GM12801 (cell line): ENCODE results near the gene IGFL1.

ENCODE experiments used
- TF ChIP-seq, protein P1 (sequence below): IDR thresholded peaks from one replicate; pipeline ENCODE4 v1.5.1; 2011; ENCODE audit warnings: control low read depth; ENCODE audit not compliant: insufficient read length; ENCODE audit errors: extremely low read depth

Gene IGFL1

DNA sequence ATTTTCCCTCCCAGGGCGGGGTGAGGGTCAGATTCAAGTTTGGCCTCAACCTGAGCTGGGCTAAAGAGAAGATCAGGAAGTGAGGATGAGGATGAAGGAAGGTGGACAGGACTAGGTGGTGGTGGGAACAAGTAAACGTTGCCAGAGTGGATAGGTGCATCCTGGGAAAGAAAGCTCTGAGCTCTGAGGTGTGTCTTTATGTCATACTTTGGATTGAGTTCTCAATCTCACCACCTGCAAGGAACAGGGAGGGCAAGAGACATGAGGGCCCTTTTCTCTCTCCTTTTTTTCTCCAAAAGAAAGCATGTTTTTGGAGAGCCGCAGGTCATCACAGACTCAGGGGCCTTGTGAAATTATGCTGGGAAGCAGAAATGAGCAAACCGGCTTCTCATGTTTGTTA lies 38.2 kb upstream of the IGFL1 start:
- TF ChIP-seq, protein P1, sequence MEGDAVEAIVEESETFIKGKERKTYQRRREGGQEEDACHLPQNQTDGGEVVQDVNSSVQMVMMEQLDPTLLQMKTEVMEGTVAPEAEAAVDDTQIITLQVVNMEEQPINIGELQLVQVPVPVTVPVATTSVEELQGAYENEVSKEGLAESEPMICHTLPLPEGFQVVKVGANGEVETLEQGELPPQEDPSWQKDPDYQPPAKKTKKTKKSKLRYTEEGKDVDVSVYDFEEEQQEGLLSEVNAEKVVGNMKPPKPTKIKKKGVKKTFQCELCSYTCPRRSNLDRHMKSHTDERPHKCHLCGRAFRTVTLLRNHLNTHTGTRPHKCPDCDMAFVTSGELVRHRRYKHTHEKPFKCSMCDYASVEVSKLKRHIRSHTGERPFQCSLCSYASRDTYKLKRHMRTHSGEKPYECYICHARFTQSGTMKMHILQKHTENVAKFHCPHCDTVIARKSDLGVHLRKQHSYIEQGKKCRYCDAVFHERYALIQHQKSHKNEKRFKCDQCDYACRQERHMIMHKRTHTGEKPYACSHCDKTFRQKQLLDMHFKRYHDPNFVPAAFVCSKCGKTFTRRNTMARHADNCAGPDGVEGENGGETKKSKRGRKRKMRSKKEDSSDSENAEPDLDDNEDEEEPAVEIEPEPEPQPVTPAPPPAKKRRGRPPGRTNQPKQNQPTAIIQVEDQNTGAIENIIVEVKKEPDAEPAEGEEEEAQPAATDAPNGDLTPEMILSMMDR = no peak

DNA sequence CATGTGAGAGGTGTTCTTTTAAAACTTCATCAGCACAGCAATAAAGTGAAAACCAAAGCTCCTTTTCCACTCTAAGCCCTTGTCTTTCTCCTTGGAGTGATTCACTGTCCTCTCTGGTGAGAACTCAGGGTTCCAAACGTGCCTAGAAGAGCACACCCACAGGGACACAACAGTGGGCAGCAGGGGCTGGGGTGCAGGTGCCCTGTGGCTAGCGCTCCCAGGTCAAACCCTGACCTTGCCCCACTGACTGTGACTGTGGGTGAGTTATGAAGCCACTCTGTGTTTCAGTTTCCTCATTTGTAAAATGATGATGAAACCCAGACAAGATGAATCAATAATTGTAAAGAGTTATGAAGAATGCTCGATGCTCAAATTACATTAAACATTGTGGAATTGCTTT lies 37.6 kb upstream of the IGFL1 start:
- TF ChIP-seq, protein P1 = no peak

DNA sequence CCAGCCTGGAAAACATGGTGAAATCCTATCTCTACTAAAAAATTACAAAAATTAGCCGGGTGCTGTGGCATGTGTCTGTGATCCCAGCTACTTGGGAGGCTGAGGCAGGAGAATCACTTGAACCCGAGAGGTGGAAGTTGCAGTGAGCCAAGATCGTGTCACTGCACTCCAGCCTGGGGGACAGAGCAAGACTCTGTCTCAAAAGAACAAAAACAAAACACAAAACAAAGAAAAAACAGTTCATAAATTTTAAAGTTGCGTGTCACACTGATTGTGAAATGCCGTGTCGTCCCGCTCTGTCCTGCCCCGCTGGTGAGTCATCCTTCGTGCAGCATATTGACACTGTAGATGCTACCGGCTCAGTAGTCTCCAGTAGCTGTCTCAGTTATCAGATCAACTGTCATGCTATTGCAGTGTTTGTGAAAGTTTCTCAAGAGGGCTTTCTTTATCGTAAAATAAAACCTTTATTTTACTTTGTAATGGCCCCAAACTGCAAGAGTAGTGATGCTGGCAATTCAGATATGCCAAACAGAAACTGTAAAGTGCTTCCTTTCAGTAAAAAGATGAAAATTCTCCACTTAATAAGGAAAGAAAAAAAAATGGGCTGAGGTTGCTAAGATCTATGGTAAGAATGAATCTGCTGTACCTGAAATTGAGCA lies 36.4 kb upstream of the IGFL1 start:
- TF ChIP-seq, protein P1 = no peak

GRCh38 chr19:46193678-46194077 lies 35.9 kb upstream of the IGFL1 start:
- TF ChIP-seq, protein P1 = no peak

GRCh38 chr19:46195104-46195503 lies 34.4 kb upstream of the IGFL1 start:
- TF ChIP-seq, protein P1 = no peak

DNA sequence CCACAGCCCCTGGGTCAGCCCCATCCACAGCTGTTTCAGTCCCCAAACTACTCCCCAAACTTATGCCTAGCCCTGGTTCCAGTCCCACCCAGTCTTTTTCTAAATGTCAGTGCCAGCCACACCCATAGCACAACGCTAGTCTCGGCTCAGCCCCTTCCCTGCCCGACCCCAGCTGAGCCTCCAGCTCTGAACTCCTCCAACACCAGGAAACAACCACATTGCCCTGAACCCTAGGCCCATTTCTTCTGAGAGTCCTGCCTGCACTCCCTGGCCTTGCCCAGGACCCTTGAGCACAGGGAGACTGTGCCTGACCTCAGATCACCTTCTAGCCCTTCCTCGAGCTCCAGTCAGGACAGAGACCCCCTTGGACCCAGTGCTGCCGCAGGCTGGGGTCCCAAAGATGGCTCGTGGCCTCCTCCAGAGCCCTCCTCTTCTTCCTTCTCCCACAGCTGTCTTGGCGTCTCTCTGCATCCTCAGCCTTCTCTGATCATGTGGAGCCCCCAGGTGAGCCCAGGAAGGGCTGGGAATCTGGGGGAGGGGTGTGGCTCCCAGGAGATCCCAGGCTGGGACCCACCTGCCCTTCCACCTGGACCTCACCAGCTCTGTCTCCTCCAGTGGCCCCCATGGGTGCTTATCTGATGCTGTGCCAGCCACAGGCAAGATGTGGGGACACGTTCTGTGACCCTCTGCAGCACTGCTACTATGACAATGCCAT lies 33.0 kb upstream of the IGFL1 start:
- TF ChIP-seq, protein P1 = no peak

DNA sequence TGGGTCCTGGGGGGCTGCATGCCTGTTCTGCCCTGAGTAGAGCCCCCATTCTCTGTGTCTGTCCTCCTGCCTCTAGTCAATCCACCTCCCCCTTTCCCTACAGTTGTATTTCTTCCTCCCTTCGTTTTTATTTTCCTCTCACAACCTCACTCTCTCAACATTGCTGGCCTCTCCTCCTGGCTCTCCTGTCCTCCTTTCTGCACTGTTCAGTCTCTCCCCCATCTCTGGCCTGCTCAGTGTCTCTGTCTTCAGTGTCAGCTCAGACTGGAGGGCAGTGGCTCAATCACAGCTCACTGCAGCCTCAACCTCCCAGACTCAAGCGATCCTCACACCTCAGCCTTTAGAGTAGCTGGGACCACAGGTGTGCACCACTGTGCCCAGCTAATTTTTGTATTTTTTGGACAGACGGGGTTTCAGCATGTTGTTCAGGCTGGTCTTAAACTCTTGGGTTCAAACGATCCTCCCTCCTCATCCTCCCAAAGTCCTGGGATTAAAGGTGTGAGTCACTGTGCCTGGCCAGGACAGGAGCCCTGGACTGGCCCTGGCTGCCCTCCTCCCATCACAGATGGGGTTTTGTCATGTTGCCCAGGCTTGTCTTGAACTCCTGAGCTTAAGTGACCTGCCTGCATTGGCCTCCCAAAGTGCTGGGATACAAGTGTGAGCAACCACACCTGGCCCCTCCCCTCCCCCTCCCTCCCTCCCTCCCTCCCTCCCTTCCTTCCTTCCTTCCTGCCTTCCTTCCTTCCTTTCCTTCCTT lies 32.0 kb upstream of the IGFL1 start:
- TF ChIP-seq, protein P1 = no peak
